NCI-H1417 (cell line): Measurements from ENCODE around the gene MAMDC4.
"Not testable (repeated sequence)": the region's sequence is repeated elsewhere in the genome, so short reads cannot be mapped to it uniquely, and the experiment has no call there.

Source experiments
- DNase-seq, 3 experiments: peaks; one replicate each; lab custom pipeline; 2025; lab: John Stamatoyannopoulos, UW

Gene MAMDC4

GRCh38 chr9:136862849-136863622 is 10.9 kb downstream of the MAMDC4 start:
- no peak for DNase-seq

GRCh38 chr9:136863623-136864273 is 11.6 kb downstream of the MAMDC4 start:
- DNase-seq = no peak

- no peak for DNase-seq
Observed at GRCh38 chr9:136865041-136865767, 13.1 kb downstream of the MAMDC4 start.

- no peak for DNase-seq
Observed at GRCh38 chr9:136865768-136866103, 13.6 kb downstream of the MAMDC4 start.

GRCh38 chr9:136866898-136867421 is 14.8 kb downstream of the MAMDC4 start:
- not testable (repeated sequence) for DNase-seq

- DNase-seq = no peak
Observed at GRCh38 chr9:136867480-136867879, 15.3 kb downstream of the MAMDC4 start.

GRCh38 chr9:136867917-136868316 is 15.8 kb downstream of the MAMDC4 start:
- no peak for DNase-seq

GRCh38 chr9:136868644-136869043 is 16.5 kb downstream of the MAMDC4 start:
- no peak for DNase-seq

GRCh38 chr9:136869611-136870010 is 17.5 kb downstream of the MAMDC4 start:
- DNase-seq = not testable (repeated sequence)

GRCh38 chr9:136875155-136875554 is 23.0 kb downstream of the MAMDC4 start:
- no peak for DNase-seq

GRCh38 chr9:136876476-136876875 is 24.3 kb downstream of the MAMDC4 start:
- no peak for DNase-seq

GRCh38 chr9:136880651-136881050 is 28.5 kb downstream of the MAMDC4 start:
- no peak for DNase-seq

GRCh38 chr9:136881691-136882108 is 29.6 kb downstream of the MAMDC4 start:
- DNase-seq = peak in 2 of 3 experiments; percentile 30 to 62

GRCh38 chr9:136882109-136882946 is 30.2 kb downstream of the MAMDC4 start:
- peak in 1 of 3 experiments; percentile 52 for DNase-seq

- not testable (repeated sequence) for DNase-seq
Observed at GRCh38 chr9:136882947-136883283, 30.8 kb downstream of the MAMDC4 start.

- DNase-seq = not testable (repeated sequence)
Observed at GRCh38 chr9:136883670-136884069, 31.5 kb downstream of the MAMDC4 start.

- peak; percentile 95 to 99 (median 99) for DNase-seq
Observed at GRCh38 chr9:136885950-136886578, 33.9 kb downstream of the MAMDC4 start, which contains the start of gene TRAF2. TRAF2 (plus strand) TSS chr9:136886516; CDS start chr9:136898741, 12,225 bp downstream.

GRCh38 chr9:136886610-136887597 is 34.8 kb downstream of the MAMDC4 start:
- peak in 2 of 3 experiments; percentile 57 to 66 for DNase-seq

- DNase-seq = no peak
Observed at GRCh38 chr9:136888454-136888853, 36.3 kb downstream of the MAMDC4 start.

GRCh38 chr9:136889858-136890257 is 37.7 kb downstream of the MAMDC4 start:
- DNase-seq = no peak
